T-cell (primary cell): Measurements from ENCODE around the gene PKHD1. TPM values are rescaled to one million over a fixed set of nuclear protein-coding genes. Genes with fewer than 3 reads are reported as not detected.

Experiments used
- ATAC-seq, 4 experiments: fragments of 200-7000 bp in 3 of 4; fragments of 150-1000 bp in 1 of 4; cut with Tn5 transposase; replicated peaks in 1 of 4; 1 replicate in 3 of 4; 2 replicates in 1 of 4; pipeline ENCODE4 v1.10.0; 2021; ENCODE audit warnings: moderate library complexity in 3 of 4, mild to moderate bottlenecking in 2 of 4, moderate number of reproducible peaks in 1 of 4
- CTCF ChIA-PET, 2 donors: fragments of 300-600 bp; sonication (Branson Sonifier 250); formaldehyde crosslinking; loops; one replicate each; lab custom pipeline; 2022; ENCODE audit warnings: antibody characterized with exemption in 2 of 2; lab: Charles Lee
- POLR2A ChIA-PET, 2 donors: fragments of 300-600 bp; sonication (Branson Sonifier 250); formaldehyde crosslinking; loops; one replicate each; lab custom pipeline; 2022; ENCODE audit warnings: antibody characterized with exemption in 2 of 2; lab: Charles Lee
- DNase-seq, 35 experiments: peaks; one replicate each; pipeline versions ENCODE4 v3.0.0 to v3.0.0-alpha.2; 2013 to 2023
- H3K27ac ChIP-seq: one replicate; pipeline ENCODE4 v1.5.1; 2013; ENCODE audit warnings: low read length
- H3K27me3 ChIP-seq, 2 experiments: replicated peaks in 1 of 2; 1 replicate in 1 of 2; 2 replicates in 1 of 2; pipeline versions ENCODE4 v1.6.1 to v1.7.0; 2013; ENCODE audit warnings: low read length in 1 of 2, mixed read lengths in 1 of 2; ENCODE audit not compliant: control insufficient read depth in 2 of 2, insufficient read depth in 2 of 2; ENCODE audit errors: extremely low read depth in 1 of 2
- H3K36me3 ChIP-seq, 2 donors: 1 replicate in 1 of 2; 2 replicates in 1 of 2; pipeline versions ENCODE4 v1.6.1 to v1.7.0; 2013; ENCODE audit warnings: low read length in 1 of 2; ENCODE audit not compliant: control insufficient read depth in 2 of 2, insufficient read depth in 1 of 2; ENCODE audit errors: extremely low read depth in 1 of 2
- H3K4me1 ChIP-seq, 2 experiments: 1 replicate in 1 of 2; 2 replicates in 1 of 2; pipeline versions ENCODE4 v1.6.1 to v1.7.0; 2013; ENCODE audit warnings: low read length in 2 of 2, mixed read lengths in 1 of 2; ENCODE audit not compliant: insufficient read depth in 2 of 2, control insufficient read depth in 1 of 2; ENCODE audit errors: extremely low read depth in 1 of 2
- H3K4me3 ChIP-seq, 2 donors: 1 replicate in 1 of 2; 2 replicates in 1 of 2; pipeline versions ENCODE4 v1.5.1 to v1.7.0; 2013; ENCODE audit warnings: mild to moderate bottlenecking in 2 of 2, low read length in 1 of 2, moderate library complexity in 1 of 2; ENCODE audit not compliant: control insufficient read depth in 1 of 2; ENCODE audit errors: extremely low read depth in 1 of 2
- H3K9me3 ChIP-seq: 2 replicates; pipeline ENCODE4 v1.7.0; 2013
- H3K27ac Mint-ChIP-seq, 2 donors: one replicate each; pipeline ENCODE4 v1.8.0; 2020 to 2021; ENCODE audit warnings: mild to moderate bottlenecking in 2 of 2, mixed read lengths in 2 of 2
- H3K27me3 Mint-ChIP-seq, 2 donors: one replicate each; pipeline ENCODE4 v1.8.0; 2021 to 2022; ENCODE audit warnings: mixed read lengths in 2 of 2
- H3K36me3 Mint-ChIP-seq: one replicate; pipeline ENCODE4 v1.8.0; 2021; ENCODE audit warnings: mixed read lengths
- H3K4me1 Mint-ChIP-seq, 3 donors: one replicate each; pipeline ENCODE4 v1.8.0; 2020 to 2022; ENCODE audit warnings: mixed read lengths in 3 of 3, mild to moderate bottlenecking in 1 of 3
- H3K4me3 Mint-ChIP-seq, 3 donors: one replicate each; pipeline ENCODE4 v1.8.0; 2020 to 2022; ENCODE audit warnings: mild to moderate bottlenecking in 3 of 3, mixed read lengths in 3 of 3, moderate library complexity in 3 of 3
- H3K9me3 Mint-ChIP-seq, 3 donors: one replicate each; pipeline ENCODE4 v1.8.0; 2020 to 2022; ENCODE audit warnings: mixed read lengths in 3 of 3
- WGBS: methylation state at CpG from one replicate; pipeline ENCODE4 v1.1.5; 2013; ENCODE audit warnings: missing lambda C conversion rate; ENCODE audit not compliant: insufficient coverage; 5-methylcytosine and 5-hydroxymethylcytosine counted together
- total RNA-seq, 35 experiments: library from RNA in 6 of 35; stranded (reverse) in 6 of 35; fragments of 120-200 nt in 1 of 35; gene quantifications; one replicate each; pipeline versions ENCODE4 v1.2.1 to v1.2.4 and lab custom pipeline; 2013 to 2026

PKHD1 gene
- total RNA-seq, 5 donors from 2014 or later (not counting 1 experiment from before 2014, with no cell fraction given) = 0.03 TPM; not detected in 3

- ChIA-PET POLR2A (no interaction called here), CTCF (no interaction called here)
- DNase-seq = no peak
- no peaks in the 10 kb centered on the region for H3K4me1 Mint-ChIP-seq
- H3K4me3 ChIP-seq = no peak overlapping the region
- H3K4me3 Mint-ChIP-seq = no peak overlapping the region
- no peak for ATAC-seq
- 100% methylated on average over 2 of the region's 5 CpGs for WGBS
- no peaks in the 10 kb centered on the region for H3K9me3 Mint-ChIP-seq
- H3K4me1 ChIP-seq = no peaks in the 10 kb centered on the region
- H3K36me3 Mint-ChIP-seq = no peaks in the 10 kb centered on the region
- no peak overlapping the region for H3K27ac Mint-ChIP-seq
- peaks cover 20 to 34% of the 10 kb centered on the region in 2 donors for H3K27me3 Mint-ChIP-seq
- no peak overlapping the region for H3K27ac ChIP-seq
- no peaks in the 10 kb centered on the region for H3K36me3 ChIP-seq
- H3K27me3 ChIP-seq = peaks cover 0 to 4% of the 10 kb centered on the region in 2 experiments
- H3K9me3 ChIP-seq = no peaks in the 10 kb centered on the region
Measured at GRCh38 chr6:52045033-52045432, 42.4 kb downstream of the PKHD1 start.

- no peaks in the 10 kb centered on the region for H3K36me3 Mint-ChIP-seq
- Histone ChIP-seq H3K4me1 (no peaks in the 10 kb centered on the region), H3K9me3 (no peaks in the 10 kb centered on the region), H3K27me3 (no peaks in the 10 kb centered on the region), H3K4me3 (no peak overlapping the region), H3K27ac (no peak overlapping the region), H3K36me3 (no peaks in the 10 kb centered on the region)
- no peak for ATAC-seq
- no peak overlapping the region for H3K27ac Mint-ChIP-seq
- DNase-seq = no peak
- ChIA-PET POLR2A (no interaction called here), CTCF (interaction anchor here in 1 of 2 donors (0.5 kb wide), 1 partner anchor 978 kb away, joined by 3 read pairs; no protein-coding TSS in a partner anchor)
- WGBS = 100% methylated on average over 1 of the region's 2 CpGs
- no peaks in the 10 kb centered on the region for H3K4me1 Mint-ChIP-seq
- peaks cover 0 to 4% (median 3%) of the 10 kb centered on the region in 3 donors for H3K9me3 Mint-ChIP-seq
- peaks cover 23 to 26% of the 10 kb centered on the region in 2 donors for H3K27me3 Mint-ChIP-seq
- no peak overlapping the region for H3K4me3 Mint-ChIP-seq
Measured at GRCh38 chr6:52042141-52042885, 45.1 kb downstream of the PKHD1 start.

GRCh38 chr6:52041134-52041533, 46.3 kb downstream of the PKHD1 start:
- Histone ChIP-seq H3K9me3 (no peaks in the 10 kb centered on the region), H3K36me3 (no peaks in the 10 kb centered on the region), H3K4me1 (no peaks in the 10 kb centered on the region), H3K4me3 (no peak overlapping the region), H3K27ac (no peak overlapping the region), H3K27me3 (no peaks in the 10 kb centered on the region)
- DNase-seq = no peak
- POLR2A ChIA-PET = no interaction called here
- Mint-ChIP-seq H3K27me3 (peaks cover 21 to 25% of the 10 kb centered on the region in 2 donors), H3K9me3 (peaks cover 0 to 4% (median 3%) of the 10 kb centered on the region in 3 donors), H3K36me3 (no peaks in the 10 kb centered on the region), H3K4me1 (no peaks in the 10 kb centered on the region), H3K27ac (no peak overlapping the region), H3K4me3 (no peak overlapping the region)
- CTCF ChIA-PET = no interaction called here
- no peak for ATAC-seq

GRCh38 chr6:52027699-52028098, 59.7 kb downstream of the PKHD1 start:
- no CpG with 5 or more reads among the region's 2 CpGs for WGBS
- peaks cover 0 to 4% (median 3%) of the 10 kb centered on the region in 3 donors for H3K9me3 Mint-ChIP-seq
- DNase-seq = no peak
- ChIA-PET CTCF (no interaction called here), POLR2A (no interaction called here)
- no peak overlapping the region for H3K27ac ChIP-seq
- no peak overlapping the region for H3K27ac Mint-ChIP-seq
- no peak for ATAC-seq
- no peaks in the 10 kb centered on the region for H3K4me1 ChIP-seq
- no peaks in the 10 kb centered on the region for H3K9me3 ChIP-seq
- no peak overlapping the region for H3K4me3 ChIP-seq
- no peaks in the 10 kb centered on the region for H3K4me1 Mint-ChIP-seq
- H3K27me3 ChIP-seq = peaks cover 0 to 14% of the 10 kb centered on the region in 2 experiments
- no peaks in the 10 kb centered on the region for H3K36me3 ChIP-seq
- H3K4me3 Mint-ChIP-seq = no peak overlapping the region
- H3K36me3 Mint-ChIP-seq = no peaks in the 10 kb centered on the region
- peaks cover 8 to 23% of the 10 kb centered on the region in 2 donors for H3K27me3 Mint-ChIP-seq

- H3K27me3 ChIP-seq = peaks cover 0 to 16% of the 10 kb centered on the region in 2 experiments
- H3K4me1 Mint-ChIP-seq = no peaks in the 10 kb centered on the region
- no peaks in the 10 kb centered on the region for H3K36me3 ChIP-seq
- no peaks in the 10 kb centered on the region for H3K9me3 Mint-ChIP-seq
- H3K27me3 Mint-ChIP-seq = peaks cover 8 to 17% of the 10 kb centered on the region in 2 donors
- H3K4me3 Mint-ChIP-seq = no peak overlapping the region
- DNase-seq (no peak), ATAC-seq (no peak)
- H3K4me3 ChIP-seq = no peak overlapping the region
- CTCF ChIA-PET = interaction anchor here in 1 of 2 donors (1.2 kb wide), 1 partner anchor 48 kb away, joined by 3 read pairs; no protein-coding TSS in a partner anchor
- no peaks in the 10 kb centered on the region for H3K36me3 Mint-ChIP-seq
- H3K4me1 ChIP-seq = no peaks in the 10 kb centered on the region
- no peak overlapping the region for H3K27ac ChIP-seq
- WGBS = 97% methylated on average over 8 of the region's 12 CpGs
- no peaks in the 10 kb centered on the region for H3K9me3 ChIP-seq
- no peak overlapping the region for H3K27ac Mint-ChIP-seq
- POLR2A ChIA-PET = no interaction called here
Measured at GRCh38 chr6:52024451-52025068, 62.9 kb downstream of the PKHD1 start.

GRCh38 chr6:52022675-52023074, 64.7 kb downstream of the PKHD1 start:
- Histone ChIP-seq H3K27me3 (peaks cover 0 to 16% of the 10 kb centered on the region in 2 experiments), H3K36me3 (no peaks in the 10 kb centered on the region), H3K9me3 (no peaks in the 10 kb centered on the region), H3K27ac (no peak overlapping the region), H3K4me1 (no peaks in the 10 kb centered on the region), H3K4me3 (no peak overlapping the region)
- WGBS = 68% methylated on average over 2 of the region's 3 CpGs
- ChIA-PET POLR2A (no interaction called here), CTCF (interaction anchor here (0.7 to 1.9 kb wide), 4 partner anchors 9 to 113 kb away, joined by 3 to 10 read pairs (median 3); no protein-coding TSS in a partner anchor)
- no peak for DNase-seq
- no peak overlapping the region for H3K4me3 Mint-ChIP-seq
- no peak overlapping the region for H3K27ac Mint-ChIP-seq
- no peaks in the 10 kb centered on the region for H3K36me3 Mint-ChIP-seq
- ATAC-seq = no peak
- no peaks in the 10 kb centered on the region for H3K9me3 Mint-ChIP-seq
- H3K4me1 Mint-ChIP-seq = no peaks in the 10 kb centered on the region
- H3K27me3 Mint-ChIP-seq = peaks cover 15 to 23% of the 10 kb centered on the region in 2 donors
